Calu3 (cell line): ENCODE measurements around the gene EIF3I. TPM values are rescaled to one million over a fixed set of nuclear protein-coding genes. Genes with fewer than 3 reads are reported as not detected.

Source experiments
- BruUV-seq: library from RNA; stranded (reverse); fragments of 400-500 nt; replicated peaks from 2 replicates; lab custom pipeline; 2021; lab: Mats Ljungman, UMichigan
- CTCF ChIA-PET: fragments of 300-600 bp; sonication (Branson Sonifier 250); formaldehyde crosslinking; loops from one replicate; lab custom pipeline; 2022; ENCODE audit warnings: antibody characterized with exemption; lab: Charles Lee
- DNase-seq: peaks from one replicate; pipeline ENCODE4 v3.0.0; 2022
- H3K27ac Mint-ChIP-seq: one replicate; pipeline ENCODE4 v1.8.0; 2022; ENCODE audit warnings: mixed read lengths; ENCODE audit not compliant: unreplicated experiment
- H3K27me3 Mint-ChIP-seq: one replicate; pipeline ENCODE4 v1.8.0; 2022; ENCODE audit warnings: mixed read lengths; ENCODE audit not compliant: unreplicated experiment
- H3K36me3 Mint-ChIP-seq: one replicate; pipeline ENCODE4 v1.8.0; 2022; ENCODE audit warnings: mild to moderate bottlenecking, moderate library complexity, mixed read lengths; ENCODE audit not compliant: insufficient read depth, unreplicated experiment
- H3K4me1 Mint-ChIP-seq: one replicate; pipeline ENCODE4 v1.8.0; 2022; ENCODE audit warnings: mild to moderate bottlenecking, low read depth, mixed read lengths; ENCODE audit not compliant: unreplicated experiment
- H3K4me3 Mint-ChIP-seq: one replicate; pipeline ENCODE4 v1.8.0; 2022; ENCODE audit warnings: mild to moderate bottlenecking, low read depth, moderate library complexity, mixed read lengths; ENCODE audit not compliant: unreplicated experiment
- H3K9me3 Mint-ChIP-seq: one replicate; pipeline ENCODE4 v1.8.0; 2022; ENCODE audit warnings: low read depth, mixed read lengths; ENCODE audit not compliant: unreplicated experiment
- CTCF ChIP-seq: fragments of 200-600 bp; IDR thresholded peaks from one replicate; pipeline ENCODE4 v1.8.0; 2022; ENCODE audit warnings: antibody characterized with exemption; ENCODE audit not compliant: unreplicated experiment
- intact Hi-C: fragments of 100-400 bp; cut with micrococcal nuclease; formaldehyde crosslinking; loops from one replicate; pipeline ENCODE4 v1.10.0; 2022; ENCODE audit not compliant: unreplicated experiment
- total RNA-seq: library from RNA; stranded (reverse); gene quantifications from 2 replicates; pipeline ENCODE4 v1.2.3, GENCODE V29; 2022

Gene EIF3I
- total RNA-seq, 1 experiment from 2014 or later = 178 TPM

DNA sequence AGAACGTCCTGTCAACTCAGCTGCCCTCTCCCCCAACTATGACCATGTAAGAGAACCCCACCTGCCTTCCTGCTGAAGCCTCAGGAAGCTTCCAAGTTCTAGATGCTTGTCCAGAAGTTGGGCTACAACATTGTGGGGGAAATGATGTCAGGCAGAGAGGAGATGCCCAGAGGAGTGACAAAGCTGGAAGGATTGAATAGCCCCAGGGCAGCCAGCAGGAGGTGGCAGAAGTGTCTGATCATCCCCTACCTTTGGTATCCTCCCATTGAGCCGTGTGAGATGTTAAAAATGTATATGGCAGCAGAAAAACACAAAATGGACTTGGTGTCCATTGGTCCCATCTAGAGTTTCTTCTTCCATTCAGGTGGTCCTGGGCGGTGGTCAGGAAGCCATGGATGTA, 6.6 kb downstream of the EIF3I start:
- intact Hi-C loops = no loop called here
- H3K4me3 Mint-ChIP-seq = no peak overlapping the region
- no peak for TF ChIP-seq CTCF
- BruUV-seq = no TSS peak
- peaks cover 5% of the 10 kb centered on the region for H3K4me1 Mint-ChIP-seq
- peaks cover 64% of the 10 kb centered on the region for H3K36me3 Mint-ChIP-seq
- no peak for DNase-seq
- H3K9me3 Mint-ChIP-seq = no peaks in the 10 kb centered on the region
- CTCF ChIA-PET = interaction anchor here (0.6 kb wide), 1 partner anchor 78 kb away, joined by 3 read pairs; no protein-coding TSS in a partner anchor
- H3K27ac Mint-ChIP-seq = no peak overlapping the region
- H3K27me3 Mint-ChIP-seq = no peaks in the 10 kb centered on the region

DNA sequence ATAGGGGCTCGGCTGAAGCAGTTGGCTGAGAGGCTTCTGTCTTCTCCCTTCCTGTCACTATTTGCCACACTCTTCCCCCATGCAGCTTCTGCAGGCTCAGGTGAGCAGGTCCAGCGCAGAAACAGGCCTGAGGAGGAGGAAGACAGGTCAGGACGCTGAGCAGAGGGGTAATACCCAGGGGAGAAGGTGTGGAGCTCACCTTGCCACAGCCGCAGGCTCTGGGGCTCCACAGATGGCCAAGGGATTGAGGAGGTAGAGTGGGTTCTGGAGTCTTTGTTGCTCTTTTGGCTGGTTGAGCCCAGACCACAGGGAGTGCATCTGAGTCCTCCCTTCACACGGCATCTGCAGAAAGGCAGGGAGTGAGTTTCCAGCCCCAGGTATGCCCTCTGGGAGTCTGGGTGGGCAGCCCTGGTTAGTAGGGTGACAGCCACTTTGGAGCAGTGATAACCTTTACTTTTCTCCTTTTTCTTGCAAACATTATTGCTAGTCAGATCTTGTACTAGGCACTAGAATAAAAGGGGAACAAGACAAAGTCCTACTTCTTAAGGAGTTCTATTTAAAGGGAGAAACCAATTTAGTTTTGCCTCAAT, 9.7 kb downstream of the EIF3I start:
- no peak for DNase-seq
- no peaks in the 10 kb centered on the region for H3K9me3 Mint-ChIP-seq
- H3K36me3 Mint-ChIP-seq = peaks cover 42% of the 10 kb centered on the region
- no peaks in the 10 kb centered on the region for H3K27me3 Mint-ChIP-seq
- CTCF ChIA-PET = interaction anchor here (0.7 kb wide), 1 partner anchor 27 kb away, joined by 3 read pairs; the partner anchor contains the start of gene IQCC
- TF ChIP-seq CTCF = no peak
- BruUV-seq = no TSS peak
- peak overlapping the region; percentile 10 for H3K27ac Mint-ChIP-seq
- H3K4me1 Mint-ChIP-seq = no peaks in the 10 kb centered on the region
- H3K4me3 Mint-ChIP-seq = no peak overlapping the region
- intact Hi-C loops = no loop called here

GRCh38 chr1:32232558-32233304, 10.5 kb downstream of the EIF3I start:
- intact Hi-C loops = no loop called here
- Mint-ChIP-seq H3K36me3 (peaks cover 35% of the 10 kb centered on the region), H3K27me3 (no peaks in the 10 kb centered on the region), H3K4me3 (no peak overlapping the region), H3K4me1 (no peaks in the 10 kb centered on the region), H3K27ac (peak overlapping the region; percentile 10), H3K9me3 (no peaks in the 10 kb centered on the region)
- no peak for DNase-seq
- BruUV-seq = no TSS peak
- CTCF ChIA-PET = no interaction called here
- TF ChIP-seq CTCF = no peak

DNA sequence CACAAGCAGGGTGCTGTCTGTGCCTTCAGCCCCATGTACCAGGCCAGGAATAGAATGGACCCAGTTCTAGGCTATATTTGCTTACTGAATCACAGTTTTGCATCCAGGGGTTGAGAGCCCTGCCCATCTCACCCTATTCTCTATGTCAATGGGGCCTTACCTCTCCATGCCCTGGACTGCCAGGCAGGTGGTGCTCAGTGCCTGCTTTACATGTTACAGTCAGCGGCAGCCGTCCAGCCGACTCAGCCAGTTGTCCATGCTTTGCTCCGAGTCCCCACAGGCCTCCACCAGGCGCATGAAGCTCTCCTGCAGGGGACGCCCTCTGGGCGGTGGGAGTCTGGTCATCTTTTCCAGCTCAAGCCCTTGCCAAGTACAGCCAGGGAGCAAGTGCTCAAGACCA, 12.6 kb downstream of the EIF3I start:
- H3K36me3 Mint-ChIP-seq = peaks cover 19% of the 10 kb centered on the region
- H3K27ac Mint-ChIP-seq = no peak overlapping the region
- BruUV-seq = no TSS peak
- H3K27me3 Mint-ChIP-seq = no peaks in the 10 kb centered on the region
- CTCF ChIA-PET = interaction anchor here (0.7 kb wide), 1 partner anchor 11 kb away, joined by 3 read pairs; no protein-coding TSS in a partner anchor
- H3K4me1 Mint-ChIP-seq = no peaks in the 10 kb centered on the region
- H3K9me3 Mint-ChIP-seq = no peaks in the 10 kb centered on the region
- H3K4me3 Mint-ChIP-seq = no peak overlapping the region
- intact Hi-C loops = no loop called here
- no peak for TF ChIP-seq CTCF
- no peak for DNase-seq
